Liver (tissue), 3 donors: ENCODE results near the gene RTN4R.
"Not testable (repeated sequence)": the region's sequence is repeated elsewhere in the genome, so short reads cannot be mapped to it uniquely, and the experiment has no call there.

Experiments
- ATF3 ChIP-seq: IDR thresholded peaks from 2 replicates; pipeline ENCODE4 v1.6.1; 2016; ENCODE audit warnings: antibody characterized with exemption
- CTCF ChIP-seq: fragments of 150-350 bp; IDR thresholded peaks from 2 replicates; pipeline ENCODE4 v1.5.1; 2017; ENCODE audit warnings: improper control_type of control experiment, low read depth, low read length; ENCODE audit not compliant: missing input control
- GABPA ChIP-seq, 2 donors: IDR thresholded peaks in 1 of 2; conservative IDR thresholded peaks in 1 of 2; 2 replicates each; pipeline ENCODE4 v1.6.1; 2016; ENCODE audit warnings: antibody characterized with exemption in 2 of 2, mild to moderate bottlenecking in 1 of 2, moderate library complexity in 1 of 2
- HNF4A ChIP-seq, 2 donors: conservative IDR thresholded peaks; 2 replicates each; pipeline ENCODE4 v1.6.1; 2016; ENCODE audit warnings: antibody characterized with exemption in 2 of 2, mild to moderate bottlenecking in 2 of 2
- NR2F2 ChIP-seq: IDR thresholded peaks from 2 replicates; pipeline ENCODE4 v1.6.1; 2016; ENCODE audit warnings: antibody characterized with exemption
- REST ChIP-seq: IDR thresholded peaks from 2 replicates; pipeline ENCODE4 v1.6.1; 2016; ENCODE audit warnings: antibody characterized with exemption, mild to moderate bottlenecking
- SP1 ChIP-seq: IDR thresholded peaks from 2 replicates; pipeline ENCODE4 v1.6.1; 2018; ENCODE audit warnings: antibody characterized with exemption, mild to moderate bottlenecking
- TAF1 ChIP-seq: conservative IDR thresholded peaks from 2 replicates; pipeline ENCODE4 v1.6.1; 2016; ENCODE audit warnings: antibody characterized with exemption, mild to moderate bottlenecking
- YY1 ChIP-seq: IDR thresholded peaks from 2 replicates; pipeline ENCODE4 v1.6.1; 2016; ENCODE audit warnings: antibody characterized with exemption, mild to moderate bottlenecking
- donor health status: healthy.
- donor health status: healthy.

DNA sequence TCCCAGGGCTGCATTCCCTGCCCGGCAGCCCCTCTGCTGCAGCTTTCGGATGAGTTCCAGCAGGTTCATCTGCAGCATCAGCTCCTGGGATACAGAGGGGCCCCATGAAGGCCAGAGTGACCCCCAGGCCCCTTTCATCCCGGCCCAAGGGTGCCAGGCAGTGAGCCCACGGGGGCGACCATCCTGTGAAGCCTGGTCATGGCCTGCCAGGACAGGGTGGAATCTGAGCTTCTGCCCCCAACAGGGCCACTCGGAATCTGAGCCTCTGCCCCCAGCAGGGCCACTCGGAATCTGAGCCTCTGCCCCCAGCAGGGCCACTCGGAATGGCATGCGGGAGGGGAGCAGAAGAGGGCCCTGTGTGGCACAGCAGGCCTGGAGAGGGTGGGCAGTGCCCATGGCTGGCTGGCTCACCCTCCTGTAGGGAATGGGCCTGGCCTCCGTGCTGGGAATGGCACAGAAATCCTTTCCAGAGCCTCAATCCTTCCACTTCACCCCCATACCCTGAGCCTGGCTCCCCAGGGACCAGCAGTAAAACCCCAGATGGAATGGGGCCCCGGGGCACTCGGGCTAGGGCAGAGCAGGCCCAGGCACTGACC, 46.7 kb upstream of the RTN4R start:
- TF ChIP-seq ATF3; CTCF; HNF4A (conservative IDR thresholded peaks at IDR 0.05); TAF1; YY1; GABPA (IDR thresholded peaks at IDR 0.05 in 1 of 2, conservative IDR thresholded peaks at IDR 0.05 in 1 of 2); REST; SP1; NR2F2: not testable (repeated sequence)
